Stimulated activated naive CD8-positive, alpha-beta T cell treated with anti-CD3 and anti-CD28 coated beads, Interleukin-15, Interleukin-2, amounts not matched to agents 100 ng/mL and 50 ng/mL, for 24 hours (primary cell): ENCODE results near the gene AQP12A.
"Not testable (repeated sequence)": the region's sequence is repeated elsewhere in the genome, so short reads cannot be mapped to it uniquely, and the experiment has no call there.

Source experiments
- H3K27ac Mint-ChIP-seq: one replicate; pipeline ENCODE4 v1.8.0; 2021; ENCODE audit warnings: mild to moderate bottlenecking, mixed read lengths
- H3K27me3 Mint-ChIP-seq: one replicate; pipeline ENCODE4 v1.8.0; 2021; ENCODE audit warnings: mixed read lengths
- H3K36me3 Mint-ChIP-seq: one replicate; pipeline ENCODE4 v1.8.0; 2021; ENCODE audit warnings: low read depth, mixed read lengths
- H3K4me1 Mint-ChIP-seq: one replicate; pipeline ENCODE4 v1.8.0; 2021; ENCODE audit warnings: low read depth, mixed read lengths
- H3K4me3 Mint-ChIP-seq: one replicate; pipeline ENCODE4 v1.8.0; 2021; ENCODE audit warnings: mild to moderate bottlenecking, mixed read lengths
- H3K9me3 Mint-ChIP-seq: one replicate; pipeline ENCODE4 v1.8.0; 2021; ENCODE audit warnings: mixed read lengths

Gene AQP12A

GRCh38 chr2:240691631-240692420 is at the start of gene AQP12A:
AQP12A (plus strand) TSS chr2:240691866; CDS start chr2:240691914, 48 bp downstream.
- not testable (repeated sequence) for H3K4me1 Mint-ChIP-seq, H3K4me3 Mint-ChIP-seq

DNA sequence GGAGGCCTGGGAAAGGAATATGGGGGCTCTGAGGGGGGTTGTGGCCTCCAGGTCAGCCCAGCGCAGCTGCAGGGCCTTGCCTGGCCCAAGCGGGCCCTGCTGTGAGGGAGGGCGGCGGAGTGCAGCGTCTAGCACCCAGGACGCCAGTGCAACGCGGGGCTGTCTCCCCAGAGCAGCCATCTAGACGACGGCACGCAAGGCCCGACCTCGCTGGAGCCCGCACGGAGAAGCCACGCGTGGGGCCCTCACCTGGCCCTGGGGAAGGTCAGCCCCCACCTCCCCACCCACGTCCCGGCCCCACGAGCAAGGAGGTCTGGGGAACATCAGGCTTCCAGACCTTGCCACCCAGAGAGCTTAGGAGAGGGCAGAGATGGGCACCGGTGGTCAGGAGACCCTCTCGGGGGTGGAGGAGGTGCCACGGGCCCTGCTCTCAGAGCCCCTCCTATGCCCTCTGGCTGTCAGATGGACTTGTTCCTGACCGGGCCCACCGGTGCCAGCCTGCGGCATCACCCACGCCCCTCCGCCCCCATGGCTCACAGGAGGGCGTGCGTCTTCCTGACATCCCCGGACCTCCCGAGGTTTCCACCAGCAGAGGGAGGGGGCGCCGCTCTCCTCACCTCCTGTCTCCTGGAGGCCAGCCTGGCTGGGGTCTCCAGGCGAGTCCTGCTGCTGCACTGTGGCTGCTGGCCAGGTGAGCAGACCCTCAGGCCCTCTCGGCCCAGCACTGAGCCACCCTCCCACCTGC is 49.4 kb upstream of the AQP12A start:
- H3K9me3 Mint-ChIP-seq: no peaks in the 10 kb centered on the region
- no peak overlapping the region for H3K4me3 Mint-ChIP-seq
- no peaks in the 10 kb centered on the region for H3K36me3 Mint-ChIP-seq
- H3K4me1 Mint-ChIP-seq: no peaks in the 10 kb centered on the region
- H3K27ac Mint-ChIP-seq: no peak overlapping the region
- no peaks in the 10 kb centered on the region for H3K27me3 Mint-ChIP-seq

More at GRCh38 chr2:240691631-240692420, at the start of gene AQP12A:
- H3K9me3 Mint-ChIP-seq, H3K36me3 Mint-ChIP-seq, H3K27ac Mint-ChIP-seq, H3K27me3 Mint-ChIP-seq: not testable (repeated sequence)

GRCh38 chr2:240642806-240643092 is 48.9 kb upstream of the AQP12A start:
- Mint-ChIP-seq H3K27me3 (peaks cover 4% of the 10 kb centered on the region), H3K27ac (no peak overlapping the region), H3K9me3 (no peaks in the 10 kb centered on the region), H3K36me3 (no peaks in the 10 kb centered on the region), H3K4me1 (no peaks in the 10 kb centered on the region), H3K4me3 (no peak overlapping the region)

GRCh38 chr2:240643093-240643810 is 48.4 kb upstream of the AQP12A start:
- H3K27ac Mint-ChIP-seq: no peak overlapping the region

DNA sequence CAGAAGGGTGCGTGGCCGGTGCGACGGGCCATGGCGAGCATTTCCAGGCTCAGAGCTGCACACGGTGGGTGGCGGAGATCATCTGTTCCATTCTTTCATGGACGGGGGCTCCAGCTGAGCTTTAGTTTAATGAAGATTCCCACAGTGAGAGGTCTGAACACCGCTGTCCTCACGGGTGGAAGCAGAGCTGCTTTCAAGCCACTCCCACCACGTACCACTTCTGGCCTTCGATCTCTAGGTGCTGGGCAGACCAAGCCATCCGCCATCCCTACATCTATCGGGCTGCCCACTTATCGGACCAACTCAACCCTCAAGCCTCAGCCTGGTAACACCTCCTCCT is 47.9 kb upstream of the AQP12A start:
- peaks cover 7% of the 10 kb centered on the region for H3K27me3 Mint-ChIP-seq
- no peaks in the 10 kb centered on the region for H3K4me1 Mint-ChIP-seq
- no peaks in the 10 kb centered on the region for H3K36me3 Mint-ChIP-seq
- no peak overlapping the region for H3K27ac Mint-ChIP-seq
- no peaks in the 10 kb centered on the region for H3K9me3 Mint-ChIP-seq
- no peak overlapping the region for H3K4me3 Mint-ChIP-seq

More at GRCh38 chr2:240643093-240643810, 48.4 kb upstream of the AQP12A start:
- H3K27me3 Mint-ChIP-seq: peaks cover 7% of the 10 kb centered on the region
- H3K9me3 Mint-ChIP-seq: no peaks in the 10 kb centered on the region
- no peaks in the 10 kb centered on the region for H3K36me3 Mint-ChIP-seq
- H3K4me1 Mint-ChIP-seq: no peaks in the 10 kb centered on the region
- no peak overlapping the region for H3K4me3 Mint-ChIP-seq

GRCh38 chr2:240644171-240644651 is 47.5 kb upstream of the AQP12A start:
- no peaks in the 10 kb centered on the region for H3K36me3 Mint-ChIP-seq
- H3K9me3 Mint-ChIP-seq: no peaks in the 10 kb centered on the region
- no peaks in the 10 kb centered on the region for H3K4me1 Mint-ChIP-seq
- no peak overlapping the region for H3K27ac Mint-ChIP-seq
- no peak overlapping the region for H3K4me3 Mint-ChIP-seq
- H3K27me3 Mint-ChIP-seq: peaks cover 9% of the 10 kb centered on the region

DNA sequence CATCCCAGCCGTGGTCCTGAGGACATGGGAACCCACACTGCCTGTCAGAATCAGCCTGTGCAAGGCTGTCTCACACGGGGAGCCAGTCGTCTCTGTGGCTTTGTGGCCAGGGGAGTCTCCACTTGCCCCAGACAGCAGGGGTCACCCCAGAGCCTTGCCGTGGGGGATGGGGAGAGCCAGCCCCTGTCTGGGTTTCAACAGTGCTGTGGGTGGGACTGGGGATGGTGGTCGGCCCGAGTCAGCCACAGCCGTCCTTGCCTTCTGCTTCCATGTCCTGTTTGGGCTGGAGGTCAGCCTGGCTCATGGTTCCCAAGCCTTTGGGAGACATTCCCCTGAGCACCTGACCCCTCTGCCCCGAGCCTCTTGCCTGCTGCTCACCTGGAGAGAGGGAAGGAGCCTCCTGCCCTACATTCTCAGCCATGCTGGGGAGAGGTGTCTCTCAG is 46.8 kb upstream of the AQP12A start:
- no peak overlapping the region for H3K27ac Mint-ChIP-seq
- H3K27me3 Mint-ChIP-seq: peaks cover 14% of the 10 kb centered on the region
- H3K4me3 Mint-ChIP-seq: no peak overlapping the region
- no peaks in the 10 kb centered on the region for H3K4me1 Mint-ChIP-seq
- no peaks in the 10 kb centered on the region for H3K9me3 Mint-ChIP-seq
- H3K36me3 Mint-ChIP-seq: no peaks in the 10 kb centered on the region

GRCh38 chr2:240645346-240645745 is 46.3 kb upstream of the AQP12A start:
- no peak overlapping the region for H3K4me3 Mint-ChIP-seq
- no peaks in the 10 kb centered on the region for H3K4me1 Mint-ChIP-seq
- H3K36me3 Mint-ChIP-seq: no peaks in the 10 kb centered on the region
- peaks cover 14% of the 10 kb centered on the region for H3K27me3 Mint-ChIP-seq
- H3K27ac Mint-ChIP-seq: no peak overlapping the region
- no peaks in the 10 kb centered on the region for H3K9me3 Mint-ChIP-seq

GRCh38 chr2:240645801-240646175 is 45.9 kb upstream of the AQP12A start:
- Mint-ChIP-seq H3K9me3 (no peaks in the 10 kb centered on the region), H3K4me3 (no peak overlapping the region), H3K36me3 (no peaks in the 10 kb centered on the region), H3K4me1 (no peaks in the 10 kb centered on the region), H3K27ac (no peak overlapping the region), H3K27me3 (peaks cover 14% of the 10 kb centered on the region)

DNA sequence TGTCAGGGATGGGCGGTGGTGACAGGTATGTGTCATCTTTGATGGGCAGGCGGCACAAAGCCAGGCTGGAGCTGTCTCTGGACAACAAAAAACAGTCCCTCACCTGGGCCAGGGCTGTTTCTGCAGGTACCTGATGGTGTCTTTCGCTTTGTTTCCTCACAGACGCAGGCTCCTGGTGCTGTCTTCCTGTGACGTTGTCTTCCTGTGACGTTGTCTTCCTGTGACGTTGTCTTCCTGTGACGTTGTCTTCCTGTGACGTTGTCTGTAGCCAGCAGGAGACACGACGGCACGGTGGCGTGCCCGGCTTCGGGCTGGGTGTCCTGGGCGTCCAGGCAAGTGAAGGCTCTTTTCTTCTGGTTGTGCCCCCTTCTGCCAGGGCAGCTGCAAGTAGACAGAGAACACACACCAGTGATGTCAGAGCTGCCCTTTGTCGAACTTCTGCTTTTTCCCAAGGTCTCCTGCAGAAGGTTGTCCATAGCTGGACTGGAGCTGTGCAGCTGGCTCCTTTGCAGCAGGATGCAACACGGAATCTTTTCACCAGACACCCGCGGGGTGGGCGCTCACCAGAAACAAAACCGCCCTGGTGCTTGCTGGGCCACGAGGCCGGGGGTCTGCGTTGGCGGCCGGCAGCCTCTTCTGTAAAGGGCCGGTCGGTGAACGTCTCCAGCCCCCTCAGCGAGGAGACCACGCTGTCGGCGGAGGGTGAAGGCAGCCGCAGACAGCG is 45.3 kb upstream of the AQP12A start:
- no peaks in the 10 kb centered on the region for H3K4me1 Mint-ChIP-seq
- no peaks in the 10 kb centered on the region for H3K9me3 Mint-ChIP-seq
- H3K27ac Mint-ChIP-seq: no peak overlapping the region
- peaks cover 14% of the 10 kb centered on the region for H3K27me3 Mint-ChIP-seq
- no peaks in the 10 kb centered on the region for H3K36me3 Mint-ChIP-seq
- H3K4me3 Mint-ChIP-seq: no peak overlapping the region

DNA sequence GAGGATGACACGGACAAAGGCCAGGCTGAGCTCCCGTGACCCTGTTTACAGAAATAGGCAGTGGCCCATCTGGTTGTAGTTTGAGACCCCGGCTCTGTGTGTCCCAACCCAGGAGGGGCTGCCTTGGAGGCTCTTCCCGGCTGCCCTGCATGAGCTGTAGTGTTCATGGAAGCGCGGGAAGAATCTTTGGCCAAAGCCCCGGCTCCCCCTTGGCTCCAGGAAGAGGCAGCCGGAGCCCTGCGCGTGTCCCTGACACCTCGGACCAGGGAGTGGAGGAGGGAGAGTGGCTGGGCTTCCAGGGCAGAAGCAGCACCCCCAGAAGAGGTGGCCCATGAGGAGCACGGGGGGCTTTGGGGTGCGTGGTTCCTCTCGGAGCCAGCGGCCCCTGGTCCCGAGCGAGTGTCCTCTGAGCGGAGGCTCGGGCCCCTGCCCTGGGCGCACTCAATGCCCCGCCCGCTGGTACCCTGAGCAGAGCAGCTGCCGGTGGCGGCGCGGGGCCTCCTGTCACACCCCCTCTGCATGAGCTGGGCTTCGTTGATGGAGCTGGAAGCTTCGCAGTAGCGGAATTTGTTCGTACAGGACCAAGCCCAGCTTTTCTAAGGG is 44.7 kb upstream of the AQP12A start:
- H3K27ac Mint-ChIP-seq: no peak overlapping the region
- H3K4me3 Mint-ChIP-seq: no peak overlapping the region
- peaks cover 14% of the 10 kb centered on the region for H3K27me3 Mint-ChIP-seq
- no peaks in the 10 kb centered on the region for H3K9me3 Mint-ChIP-seq
- no peaks in the 10 kb centered on the region for H3K36me3 Mint-ChIP-seq
- no peaks in the 10 kb centered on the region for H3K4me1 Mint-ChIP-seq

DNA sequence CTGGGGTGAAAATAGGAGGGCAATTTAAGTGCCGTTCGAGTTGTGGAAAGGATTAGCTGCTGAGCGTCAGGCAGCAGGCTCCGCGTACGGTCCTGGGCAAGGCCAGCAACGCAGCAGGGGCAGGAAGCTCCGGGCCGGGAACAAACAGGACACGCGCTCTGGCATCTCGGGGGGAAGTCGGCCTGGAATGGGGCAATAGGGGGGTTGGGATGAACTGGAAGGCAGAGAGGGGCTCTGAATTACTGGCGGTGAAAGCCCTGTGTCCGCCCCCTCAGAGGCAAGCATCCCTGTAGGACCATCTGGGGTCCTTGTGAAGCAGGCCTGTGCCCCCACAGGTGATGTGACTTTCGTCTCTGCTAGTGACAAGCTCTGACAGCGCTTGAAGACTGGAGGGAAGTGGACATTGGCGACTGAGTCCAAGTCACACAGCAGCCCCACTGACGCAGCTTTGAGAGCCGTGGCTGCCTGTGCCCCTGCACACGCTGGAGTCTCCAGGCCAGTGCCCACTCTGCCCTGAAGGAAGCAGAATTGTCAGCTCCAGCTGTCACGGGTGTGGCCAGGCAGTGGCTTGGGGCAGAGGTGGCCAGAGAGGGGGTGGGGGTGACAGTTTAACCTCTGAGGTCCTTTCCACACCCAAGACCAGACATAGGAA is 44.0 kb upstream of the AQP12A start:
- Mint-ChIP-seq H3K9me3 (no peaks in the 10 kb centered on the region), H3K36me3 (no peaks in the 10 kb centered on the region), H3K27ac (no peak overlapping the region), H3K4me3 (no peak overlapping the region), H3K27me3 (peaks cover 17% of the 10 kb centered on the region), H3K4me1 (no peaks in the 10 kb centered on the region)

DNA sequence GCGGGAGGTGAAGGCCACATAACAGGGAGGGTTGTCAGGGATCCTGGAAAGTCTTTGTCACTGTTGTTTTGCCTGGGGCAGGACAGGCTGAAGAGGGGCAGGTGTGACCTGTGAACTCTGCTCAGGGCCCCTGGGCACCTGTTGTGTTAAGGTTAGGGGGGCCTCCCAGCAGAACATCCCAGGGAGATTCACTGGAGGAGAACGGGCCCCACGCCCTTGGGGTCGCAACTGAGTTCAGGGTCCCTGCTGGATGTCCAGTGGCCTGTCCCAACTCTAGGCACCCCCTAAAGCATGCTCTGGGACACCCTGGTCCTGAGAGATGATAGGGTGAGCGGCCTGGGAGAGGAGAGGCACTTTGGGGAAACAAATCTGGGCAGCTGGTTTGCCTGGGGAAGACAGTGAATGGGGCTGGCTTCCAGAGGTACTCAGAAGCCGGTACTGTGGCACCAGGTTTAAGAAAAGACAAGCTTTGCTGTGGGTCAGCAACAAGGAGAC is 43.5 kb upstream of the AQP12A start:
- no peaks in the 10 kb centered on the region for H3K4me1 Mint-ChIP-seq
- no peak overlapping the region for H3K4me3 Mint-ChIP-seq
- H3K27ac Mint-ChIP-seq: no peak overlapping the region
- peaks cover 18% of the 10 kb centered on the region for H3K27me3 Mint-ChIP-seq
- H3K9me3 Mint-ChIP-seq: no peaks in the 10 kb centered on the region
- no peaks in the 10 kb centered on the region for H3K36me3 Mint-ChIP-seq
